ENCODE data around the gene DHTKD1. TPM values are rescaled to one million over a fixed set of nuclear protein-coding genes. Genes with fewer than 3 reads are reported as not detected.

Gene DHTKD1
- total and polyA plus RNA-seq, 2 of the 4 experiments (the other 2 are of a cell fraction): 13.9 to 20.3 TPM

GRCh38 chr10:12103802-12104201 lies 35.0 kb downstream of the DHTKD1 start:
- ATAC-seq (ENCODE audit: low read depth) (no peak), DNase-seq (no peak)
- H4K20me1 ChIP-seq (ENCODE audit: insufficient read depth, low read length): no peaks in the 10 kb centered on the region
- no peak overlapping the region for H3K4me2 ChIP-seq (ENCODE audit: low read depth, low read length)
- no TSS peak for BruUV-seq (replicated peaks)
- in situ Hi-C loops (cut with MboI; ENCODE audit: low sequenced_read_pairs): no loop called here
- no peak overlapping the region for H3K27ac ChIP-seq (ENCODE audit: insufficient read depth, low read length)
- no peak overlapping the region for H2BK15ac ChIP-seq (ENCODE audit: low read depth, low read length)
- H3K9me3 ChIP-seq (ENCODE audit: control insufficient read depth, insufficient read depth, low read length): no peaks in the 10 kb centered on the region
- intact Hi-C loops (cut with micrococcal nuclease): loop anchor here (2.0 kb wide), 1 partner anchor 13 kb away; no protein-coding TSS in a partner anchor
- ChIA-PET POLR2A (ENCODE audit: unreplicated experiment) (no interaction called here), CTCF (interaction anchor here (1.7 kb wide), 1 partner anchor 26 kb away, joined by 6 read pairs; no protein-coding TSS in a partner anchor)
- H2BK120ac ChIP-seq (ENCODE audit: low read depth, low read length): no peak overlapping the region
- H3K4me3 ChIP-seq (ENCODE audit: insufficient read depth, low read depth, low read length): no peak overlapping the region
- H2AK9ac ChIP-seq (replicated peaks; ENCODE audit: low read depth, low read length, poor library complexity): no peak overlapping the region
- TF ChIP-seq RCOR1 (IDR thresholded peaks at IDR 0.05; ENCODE audit: insufficient replicate concordance, low read length) (no peak), MAFK (IDR thresholded peaks at IDR 0.05; ENCODE audit: low read depth, low read length) (no peak), CTCF (conservative IDR thresholded peaks at IDR 0.05; ENCODE audit: low read depth, low read length) (no peak), MAZ (IDR thresholded peaks at IDR 0.05; ENCODE audit: borderline replicate concordance, low read depth, low read length) (no peak), RAD21 (IDR thresholded peaks at IDR 0.05; ENCODE audit: low read length) (no peak), ELK1 (IDR thresholded peaks at IDR 0.05; ENCODE audit: borderline replicate concordance, low read depth, low read length) (no peak), FOS (IDR thresholded peaks at IDR 0.05; ENCODE audit: low read depth, low read length) (no peak), BHLHE40 (IDR thresholded peaks at IDR 0.05; ENCODE audit: low read depth, low read length) (no peak), NFE2L2 (IDR thresholded peaks at IDR 0.05; ENCODE audit: low read depth, low read length) (no peak), MXI1 (IDR thresholded peaks at IDR 0.05; ENCODE audit: borderline replicate concordance, low read depth, low read length) (no peak), CHD1 (IDR thresholded peaks at IDR 0.05; ENCODE audit: low read depth, low read length) (no peak), POLR2A (IDR thresholded peaks at IDR 0.05; ENCODE audit: low read depth, low read length) (no peak), SMC3 (IDR thresholded peaks at IDR 0.05; ENCODE audit: low read depth, low read length) (no peak), RFX5 (IDR thresholded peaks at IDR 0.05; ENCODE audit: low read depth, low read length) (no peak), CEBPB (IDR thresholded peaks at IDR 0.05; ENCODE audit: low read depth, low read length) (no peak)
- TF ChIP-seq, protein P1, sequence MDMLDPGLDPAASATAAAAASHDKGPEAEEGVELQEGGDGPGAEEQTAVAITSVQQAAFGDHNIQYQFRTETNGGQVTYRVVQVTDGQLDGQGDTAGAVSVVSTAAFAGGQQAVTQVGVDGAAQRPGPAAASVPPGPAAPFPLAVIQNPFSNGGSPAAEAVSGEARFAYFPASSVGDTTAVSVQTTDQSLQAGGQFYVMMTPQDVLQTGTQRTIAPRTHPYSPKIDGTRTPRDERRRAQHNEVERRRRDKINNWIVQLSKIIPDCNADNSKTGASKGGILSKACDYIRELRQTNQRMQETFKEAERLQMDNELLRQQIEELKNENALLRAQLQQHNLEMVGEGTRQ (IDR thresholded peaks at IDR 0.05; ENCODE audit: low read depth, low read length): no peak
- no peak overlapping the region for H2BK5ac ChIP-seq (ENCODE audit: low read depth, low read length, poor library complexity, severe bottlenecking)
- no peaks in the 10 kb centered on the region; a peak in 1 of 4 replicates for H3K79me1 ChIP-seq (ENCODE audit: low read depth in 1 of 2, low read length in 2 of 2)
- H2AFZ ChIP-seq (replicated peaks; ENCODE audit: low read length, poor library complexity): no peak overlapping the region
- no peak overlapping the region for H4K5ac ChIP-seq (ENCODE audit: low read depth, low read length)
- H3K9me1 ChIP-seq (ENCODE audit: insufficient read depth, low read length): peaks cover 2% of the 10 kb centered on the region; the same call in 1 of the 2 replicates
- H3K18ac ChIP-seq (ENCODE audit: low read depth, low read length): no peak overlapping the region
- H3K27me3 ChIP-seq (ENCODE audit: control insufficient read depth, insufficient read depth, low read length): no peaks in the 10 kb centered on the region
- no peak overlapping the region for H3K14ac ChIP-seq (replicated peaks; ENCODE audit: low read depth, low read length)
- H3K56ac ChIP-seq (ENCODE audit: extremely low read depth, insufficient read depth, low read length): no peak overlapping the region
- H3K4me1 ChIP-seq (ENCODE audit: control insufficient read depth, insufficient read depth, low read length): no peaks in the 10 kb centered on the region
- H2BK20ac ChIP-seq (ENCODE audit: low read depth, low read length): no peak overlapping the region
- 100% methylated on average over 1 of the region's 4 CpGs; no CpG with 5 or more reads in 1 of the 2 experiments for WGBS, 2 experiments (ENCODE audit: extremely low coverage in 2 of 2, insufficient read length in 1 of 2)
- H3K4ac ChIP-seq (ENCODE audit: low read depth, low read length): no peak overlapping the region
- H4K91ac ChIP-seq (ENCODE audit: insufficient read depth, low read depth, low read length): no peak overlapping the region
- no peak overlapping the region for H4K8ac ChIP-seq (ENCODE audit: low read depth in 2 of 2, low read length in 2 of 2)
- no peak overlapping the region for H2AK5ac ChIP-seq (ENCODE audit: low read depth, low read length)
- dilution Hi-C loops (cut with HindIII; ENCODE audit: low sequenced_read_pairs, unreplicated experiment): no loop called here
- no peak overlapping the region for H3K23ac ChIP-seq (ENCODE audit: low read depth, low read length)
- peaks cover 41% of the 10 kb centered on the region for H3K36me3 ChIP-seq (ENCODE audit: control insufficient read depth, insufficient read depth, low read length)
- no peak overlapping the region for H3K9ac ChIP-seq (ENCODE audit: low read depth, low read length)

Data from IMR-90 (cell line).